K562 (cell line): Measurements from ENCODE around the gene COX6A1. TPM values are rescaled to one million over a fixed set of nuclear protein-coding genes. Genes with fewer than 3 reads are reported as not detected.

Experiments used
- ATAC-seq: fragments of 200-7000 bp; cut with Tn5 transposase; 3 replicates; pipeline ENCODE4 v1.9.1; 2020; ENCODE audit warnings: moderate library complexity
- BruUV-seq: library from RNA; stranded (reverse); fragments of 400-500 nt; replicated peaks from 2 replicates; lab custom pipeline; 2021; lab: Mats Ljungman, UMichigan
- CTCF ChIA-PET: fragments of 300-600 bp; formaldehyde crosslinking; extraction: SDS; loops from one replicate; lab custom pipeline; 2021; ENCODE audit warnings: low intra/inter-chr PET ratio; lab: Yijun Ruan, JAX
- POLR2A ChIA-PET: fragments of 300-600, 350-650 bp; sonication (Branson Sonifier 250); formaldehyde crosslinking; extraction: SDS; loops from one replicate; lab custom pipeline; 2021; ENCODE audit warnings: antibody characterized with exemption, inconsistent platforms; lab: Yijun Ruan, JAX
- DNase-seq, 4 experiments: peaks; one replicate each; pipeline versions ENCODE4 v3.0.0 to v3.0.0-alpha.2; 2011 to 2018; ENCODE audit warnings: low spot score in 3 of 4, mixed read lengths in 3 of 4; ENCODE audit errors: extremely low read depth in 1 of 4
- FAIRE-seq: peaks from 2 replicates; lab custom pipeline; 2011; peaks lifted over from hg19 to GRCh38; lab: Jason Lieb, UNC
- H2AFZ ChIP-seq: 2 replicates; pipeline ENCODE4 v1.6.0; 2011; ENCODE audit warnings: low read depth, low read length, control low read depth, inconsistent platforms
- H3K27ac ChIP-seq: fragments of 200-600 bp; 3 replicates; pipeline ENCODE4 v1.8.0; 2011; ENCODE audit warnings: low read depth, mild to moderate bottlenecking, control low read depth, inconsistent platforms, low read length, moderate library complexity, mixed read lengths; ENCODE audit errors: extremely low read depth
- H3K27me3 ChIP-seq, 2 experiments: fragments of 300-600 bp in 1 of 2; 2 replicates in 1 of 2; 3 replicates in 1 of 2; pipeline versions ENCODE4 v1.6.0 to v1.8.0; 2011; ENCODE audit warnings: inconsistent platforms in 2 of 2, low read length in 2 of 2, mild to moderate bottlenecking in 1 of 2, mixed read lengths in 1 of 2, moderate library complexity in 1 of 2; ENCODE audit not compliant: control insufficient read depth in 2 of 2, insufficient read depth in 2 of 2
- H3K36me3 ChIP-seq: fragments of 300-600 bp; 3 replicates; pipeline ENCODE4 v1.8.0; 2011; ENCODE audit warnings: mild to moderate bottlenecking, low read length, inconsistent platforms; ENCODE audit not compliant: control insufficient read depth, insufficient read depth
- H3K4me1 ChIP-seq, 2 experiments: fragments of 200-600 bp in 1 of 2; replicated peaks in 1 of 2; 2 replicates in 1 of 2; 3 replicates in 1 of 2; pipeline versions ENCODE4 v1.5.1 to v1.8.0; 2011; ENCODE audit warnings: inconsistent platforms in 2 of 2, low read length in 2 of 2, mild to moderate bottlenecking in 1 of 2, mixed read lengths in 1 of 2, moderate library complexity in 1 of 2; ENCODE audit not compliant: control insufficient read depth in 2 of 2, insufficient read depth in 2 of 2
- H3K4me2 ChIP-seq: 2 replicates; pipeline ENCODE4 v1.6.1; 2011; ENCODE audit warnings: low read length, control low read depth, inconsistent platforms, mixed read lengths; ENCODE audit not compliant: insufficient read depth
- H3K4me3 ChIP-seq: fragments of 200-600 bp; sonication (generic), shearing (Covaris generic); 2 replicates; pipeline ENCODE4 v1.5.1; 2016; ENCODE audit warnings: control low read depth, inconsistent platforms
- H3K79me2 ChIP-seq: fragments of 200-600 bp; 3 replicates; pipeline ENCODE4 v1.8.0; 2011; ENCODE audit warnings: low read length, inconsistent platforms; ENCODE audit not compliant: control insufficient read depth, insufficient read depth
- H3K9ac ChIP-seq, 2 experiments: 2 replicates each; pipeline versions ENCODE4 v1.6.0 to v1.6.1; 2011; ENCODE audit warnings: low read depth in 2 of 2, low read length in 2 of 2, control low read depth in 1 of 2, inconsistent platforms in 1 of 2, mild to moderate bottlenecking in 1 of 2, mixed read lengths in 1 of 2; ENCODE audit not compliant: insufficient read depth in 1 of 2
- H3K9me1 ChIP-seq: one replicate; pipeline ENCODE4 v1.6.0; 2011; ENCODE audit warnings: inconsistent platforms, mild to moderate bottlenecking, low read length, moderate library complexity; ENCODE audit not compliant: control insufficient read depth, insufficient read depth
- H3K9me3 ChIP-seq: replicated peaks from 2 replicates; pipeline ENCODE4 v1.5.1; 2011; ENCODE audit warnings: low read depth, low read length, inconsistent platforms; ENCODE audit not compliant: control insufficient read depth, insufficient read depth
- H4K20me1 ChIP-seq: replicated peaks from 2 replicates; pipeline ENCODE4 v1.6.1; 2011; ENCODE audit warnings: low read length, inconsistent platforms, mixed read lengths; ENCODE audit not compliant: control insufficient read depth, insufficient read depth
- DDX20 ChIP-seq: fragments of 450-650 bp; IDR thresholded peaks from 2 replicates; pipeline ENCODE4 v1.6.1; 2016; ENCODE audit warnings: missing genetic modification characterization, low read depth, mild to moderate bottlenecking, missing compliant biosample characterization, moderate library complexity
- EHMT2 ChIP-seq: fragments of 450-650 bp; IDR thresholded peaks from 2 replicates; pipeline ENCODE4 v1.6.1; 2018; ENCODE audit warnings: antibody characterized with exemption
- FUS ChIP-seq: fragments of 200-400 bp; formaldehyde crosslinking; optimal IDR thresholded peaks from 2 replicates; pipeline ENCODE3; 2017; ENCODE audit warnings: low read depth, low read length
- GTF2E2 ChIP-seq: fragments of 200-800 bp; sonication (Bioruptor generic); IDR thresholded peaks from 2 replicates; pipeline ENCODE4 v1.6.1; 2016; ENCODE audit warnings: missing genetic modification characterization, missing compliant biosample characterization
- HDGF ChIP-seq: fragments of 450-650 bp; IDR thresholded peaks from 2 replicates; pipeline ENCODE4 v1.6.1; 2016
- KDM4B ChIP-seq, 2 experiments: fragments of 450-650 bp in 1 of 2; sonication (generic) in 1 of 2; IDR thresholded peaks; 2 replicates each; pipeline ENCODE4 v1.6.1; 2016 to 2017; ENCODE audit warnings: borderline replicate concordance in 2 of 2, antibody characterized with exemption in 1 of 2, low read depth in 1 of 2, mild to moderate bottlenecking in 1 of 2
- MEF2A ChIP-seq: IDR thresholded peaks from 2 replicates; pipeline ENCODE4 v1.6.1; 2011; ENCODE audit warnings: low read depth, mild to moderate bottlenecking, low read length, moderate library complexity; ENCODE audit not compliant: control insufficient read depth
- MXI1 ChIP-seq: IDR thresholded peaks from 2 replicates; pipeline ENCODE4 v1.6.1; 2011; ENCODE audit warnings: low read depth, mild to moderate bottlenecking, improper control_type of control experiment, low read length
- RFX5 ChIP-seq: IDR thresholded peaks from 2 replicates; pipeline ENCODE4 v1.6.1; 2011; ENCODE audit warnings: low read depth, mild to moderate bottlenecking, improper control_type of control experiment, low read length
- TBP ChIP-seq: optimal IDR thresholded peaks from 2 replicates; pipeline ENCODE3; 2011; ENCODE audit warnings: low read depth, low read length, improper control_type of control experiment
- WGBS: fragments of 100-300 bp; shearing (Covaris generic); methylation state at CpG from one replicate; pipeline ENCODE4 v1.1.6; 2016; ENCODE audit warnings: low coverage, mixed read lengths; ENCODE audit not compliant: insufficient coverage; ENCODE audit errors: missing lambda C conversion rate; 5-methylcytosine and 5-hydroxymethylcytosine counted together
- in situ Hi-C: fragments of 300-500 bp; cut with MboI; formaldehyde crosslinking; loops from 4 replicates; pipeline ENCODE4 v1.15.0; 2018; ENCODE audit warnings: inconsistent platforms, mixed read lengths
- intact Hi-C: fragments of 100-400 bp; cut with micrococcal nuclease; formaldehyde crosslinking; loops from 2 replicates; pipeline ENCODE4 v1.14.2; 2022
- polyA plus RNA-seq, 8 experiments: library from polyadenylated mRNA; depleted of rRNA in 4 of 8; stranded (reverse) in 5 of 8; unstranded in 3 of 8; fragments of >200 nt; fragmentation: Nextera tagmentation in 2 of 8; fragmentation: Illumina TruSeq in 1 of 8; extraction: Ambion mirVana in 2 of 8; extraction: Trizol in 1 of 8; gene quantifications; 2 replicates each; pipeline versions ENCODE4 v1.2.1 to v1.2.3, GENCODE V29; 2011 to 2014; ENCODE audit warnings: inconsistent platforms in 1 of 8, missing spikeins in 1 of 8
- total RNA-seq, 7 experiments: library from RNA; depleted of rRNA in 6 of 7; stranded (reverse); fragments of >200 nt in 6 of 7; fragmentation: Illumina TruSeq in 2 of 7; extraction: Trizol in 2 of 7; gene quantifications; 2 replicates each; pipeline versions ENCODE4 v1.2.1 to v1.2.3, GENCODE V29; 2011 to 2021; ENCODE audit warnings: low replicate concordance in 1 of 7
- TF ChIP-seq, protein P1 (sequence below), 2 experiments: IDR thresholded peaks in 1 of 2; conservative IDR thresholded peaks in 1 of 2; 2 replicates each; pipeline ENCODE4 v1.6.1; 2016; ENCODE audit warnings: low read depth in 2 of 2, mild to moderate bottlenecking in 1 of 2, missing compliant biosample characterization in 1 of 2, missing genetic modification characterization in 1 of 2, moderate library complexity in 1 of 2
- TF ChIP-seq, protein P2 (sequence below), 2 experiments: fragments of 450-650 bp; IDR thresholded peaks; 2 replicates each; pipeline ENCODE4 v1.6.1; 2016; ENCODE audit warnings: mild to moderate bottlenecking in 2 of 2, borderline replicate concordance in 1 of 2, low read depth in 1 of 2, moderate library complexity in 1 of 2

Gene COX6A1
- total and polyA plus RNA-seq, 9 of the 15 experiments (the other 6 are each of a cell fraction or from before 2014, with no cell fraction given): 414 to 4,142 (median 931) TPM

DNA sequence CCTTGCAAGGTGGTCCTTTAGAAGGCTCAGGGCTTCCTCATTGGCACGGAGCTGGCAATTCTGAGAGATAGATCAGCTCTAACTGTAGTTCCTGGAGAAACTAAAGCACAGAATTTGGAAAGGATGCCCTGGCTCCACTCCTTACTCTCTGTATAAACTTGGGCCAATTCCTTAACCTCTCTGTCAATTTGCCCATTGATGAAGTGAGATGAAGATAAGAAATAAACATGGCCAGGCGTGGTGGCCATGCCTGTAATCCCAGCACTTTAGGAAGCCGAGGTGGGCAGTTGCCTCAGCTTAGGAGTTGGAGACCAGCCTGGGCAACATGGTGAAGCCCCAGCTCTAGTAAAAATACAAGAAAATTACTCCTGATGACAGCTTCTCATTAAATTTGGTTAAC lies 34.0 kb upstream of the COX6A1 start:
- Histone ChIP-seq H3K4me2 (no peak overlapping the region), H3K9ac (no peak overlapping the region), H3K4me1 (no peaks in the 10 kb centered on the region; a peak in 1 of 5 replicates), H4K20me1 (no peaks in the 10 kb centered on the region), H3K9me3 (no peaks in the 10 kb centered on the region; the same call in 1 of the 2 replicates), H3K79me2 (no peaks in the 10 kb centered on the region), H3K36me3 (no peaks in the 10 kb centered on the region), H2AFZ (no peak overlapping the region), H3K27me3 (peaks cover 0 to 14% of the 10 kb centered on the region in 2 experiments; a peak in 3 of 5 replicates), H3K27ac (no peak overlapping the region), H3K4me3 (no peak overlapping the region), H3K9me1 (no peaks in the 10 kb centered on the region)
- no TSS peak for BruUV-seq
- no peak for FAIRE-seq
- WGBS: 2% methylated on average over 3 of the region's 3 CpGs
- in situ Hi-C loops (no loop called here), intact Hi-C loops (no loop called here)
- no peak for ATAC-seq
- ChIA-PET POLR2A (interaction anchor here (0.6 to 1.3 kb wide), 2 partner anchors 112 to 753 kb away, joined by 3 to 6 read pairs; partner anchors contain the start of gene RNU4-2), CTCF (no interaction called here)
- no peak for DNase-seq
- TF ChIP-seq FUS: no peak
- no peak for TF ChIP-seq DDX20 (tag)
- TF ChIP-seq, protein P1, sequence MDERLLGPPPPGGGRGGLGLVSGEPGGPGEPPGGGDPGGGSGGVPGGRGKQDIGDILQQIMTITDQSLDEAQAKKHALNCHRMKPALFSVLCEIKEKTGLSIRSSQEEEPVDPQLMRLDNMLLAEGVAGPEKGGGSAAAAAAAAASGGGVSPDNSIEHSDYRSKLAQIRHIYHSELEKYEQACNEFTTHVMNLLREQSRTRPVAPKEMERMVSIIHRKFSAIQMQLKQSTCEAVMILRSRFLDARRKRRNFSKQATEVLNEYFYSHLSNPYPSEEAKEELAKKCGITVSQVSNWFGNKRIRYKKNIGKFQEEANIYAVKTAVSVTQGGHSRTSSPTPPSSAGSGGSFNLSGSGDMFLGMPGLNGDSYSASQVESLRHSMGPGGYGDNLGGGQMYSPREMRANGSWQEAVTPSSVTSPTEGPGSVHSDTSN (CRISPR knock-in tag; IDR thresholded peaks at IDR 0.05; ENCODE audit: low read depth): no peak
- TF ChIP-seq, protein P1 (tag; conservative IDR thresholded peaks at IDR 0.05; ENCODE audit: low read depth): no peak
- no peak for TF ChIP-seq GTF2E2 (tag)
- no peak for TF ChIP-seq MEF2A
- no peak for TF ChIP-seq EHMT2
- TF ChIP-seq TBP: no peak
- TF ChIP-seq, protein P2, sequence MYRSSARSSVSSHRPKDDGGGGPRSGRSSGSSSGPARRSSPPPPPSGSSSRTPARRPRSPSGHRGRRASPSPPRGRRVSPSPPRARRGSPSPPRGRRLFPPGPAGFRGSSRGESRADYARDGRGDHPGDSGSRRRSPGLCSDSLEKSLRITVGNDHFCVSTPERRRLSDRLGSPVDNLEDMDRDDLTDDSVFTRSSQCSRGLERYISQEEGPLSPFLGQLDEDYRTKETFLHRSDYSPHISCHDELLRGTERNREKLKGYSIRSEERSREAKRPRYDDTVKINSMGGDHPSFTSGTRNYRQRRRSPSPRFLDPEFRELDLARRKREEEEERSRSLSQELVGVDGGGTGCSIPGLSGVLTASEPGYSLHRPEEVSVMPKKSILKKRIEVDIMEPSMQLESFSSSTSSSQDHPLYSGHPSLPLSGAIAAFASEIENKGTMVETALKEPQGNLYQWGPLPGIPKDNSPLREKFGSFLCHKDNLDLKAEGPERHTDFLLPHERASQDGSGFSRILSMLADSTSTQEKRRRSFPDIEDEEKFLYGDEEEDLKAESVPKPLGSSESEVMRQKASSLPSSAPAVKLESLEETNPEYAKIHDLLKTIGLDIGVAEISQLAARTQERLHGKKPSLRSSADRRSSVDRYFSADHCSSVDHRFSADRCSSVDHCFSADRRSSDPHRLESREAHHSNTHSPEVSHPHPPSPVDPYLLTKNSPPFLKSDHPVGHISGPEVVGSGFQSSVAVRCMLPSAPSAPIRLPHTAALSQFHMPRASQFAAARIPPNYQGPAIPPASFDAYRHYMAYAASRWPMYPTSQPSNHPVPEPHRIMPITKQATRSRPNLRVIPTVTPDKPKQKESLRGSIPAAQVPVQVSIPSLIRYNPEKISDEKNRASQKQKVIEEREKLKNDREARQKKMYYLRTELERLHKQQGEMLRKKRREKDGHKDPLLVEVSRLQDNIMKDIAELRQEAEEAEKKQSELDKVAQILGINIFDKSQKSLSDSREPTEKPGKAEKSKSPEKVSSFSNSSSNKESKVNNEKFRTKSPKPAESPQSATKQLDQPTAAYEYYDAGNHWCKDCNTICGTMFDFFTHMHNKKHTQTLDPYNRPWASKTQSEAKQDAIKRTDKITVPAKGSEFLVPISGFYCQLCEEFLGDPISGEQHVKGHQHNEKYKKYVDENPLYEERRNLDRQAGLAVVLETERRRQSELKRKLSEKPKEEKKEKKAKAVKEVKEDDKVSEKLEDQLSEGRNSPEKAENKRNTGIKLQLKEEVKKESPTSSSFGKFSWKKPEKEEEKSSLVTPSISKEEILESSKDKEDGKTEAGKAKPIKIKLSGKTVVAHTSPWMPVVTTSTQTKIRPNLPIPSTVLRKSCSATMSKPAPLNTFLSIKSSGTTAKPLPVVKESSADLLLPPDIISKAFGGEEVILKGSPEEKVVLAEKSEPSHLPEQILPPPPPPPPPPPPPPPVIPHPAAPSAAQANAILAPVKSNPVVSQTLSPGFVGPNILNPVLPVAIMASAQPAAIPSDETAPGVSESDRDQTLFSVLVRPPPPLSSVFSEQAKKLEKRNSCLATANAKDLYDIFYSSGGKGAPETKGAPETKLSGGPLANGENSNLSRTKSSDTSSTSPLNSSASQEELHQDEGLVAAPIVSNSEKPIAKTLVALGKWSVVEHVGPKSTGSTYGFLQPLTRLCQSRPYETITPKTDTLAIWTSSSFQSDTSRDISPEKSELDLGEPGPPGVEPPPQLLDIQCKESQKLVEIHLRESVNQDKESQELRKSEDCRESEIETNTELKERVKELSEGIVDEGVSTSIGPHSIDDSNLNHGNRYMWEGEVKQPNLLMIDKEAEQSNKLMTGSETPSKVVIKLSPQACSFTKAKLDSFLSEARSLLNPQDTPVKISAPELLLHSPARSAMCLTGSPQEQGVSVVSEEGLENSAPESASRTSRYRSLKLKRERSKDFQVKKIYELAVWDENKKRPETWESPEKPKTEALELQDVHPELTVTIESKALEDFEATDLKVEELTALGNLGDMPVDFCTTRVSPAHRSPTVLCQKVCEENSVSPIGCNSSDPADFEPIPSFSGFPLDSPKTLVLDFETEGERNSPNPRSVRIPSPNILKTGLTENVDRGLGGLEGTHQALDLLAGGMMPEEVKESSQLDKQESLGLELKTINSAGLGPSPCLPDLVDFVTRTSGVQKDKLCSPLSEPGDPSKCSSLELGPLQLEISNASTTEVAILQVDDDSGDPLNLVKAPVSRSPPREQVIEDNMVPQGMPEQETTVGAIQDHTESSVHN (IDR thresholded peaks at IDR 0.05; ENCODE audit: borderline replicate concordance in 1 of 2, low read depth in 1 of 2): no peak
- no peak for TF ChIP-seq RFX5
- no peak for TF ChIP-seq HDGF
- TF ChIP-seq MXI1: no peak
- no peak for TF ChIP-seq KDM4B (IDR thresholded peaks at IDR 0.05; ENCODE audit: borderline replicate concordance in 2 of 2, low read depth in 1 of 2)
